Sigmoid colon (tissue), 7 donors: ENCODE data around the gene LPP. TPM values are rescaled to one million over a fixed set of nuclear protein-coding genes. Genes with fewer than 3 reads are reported as not detected.
A peak's percentile ranks its signal among the peaks of the same experiment; 100 is the strongest.

Experiments used
- DNase-seq: peaks from one replicate; pipeline ENCODE4 v3.0.0-alpha.2; 2019
- H3K27ac ChIP-seq, 4 donors: fragments of 200-600 bp; sonication (generic); one replicate each; pipeline ENCODE4 v1.5.1; 2016 to 2019; ENCODE audit warnings: mild to moderate bottlenecking in 1 of 4
- H3K27me3 ChIP-seq, 3 donors: fragments of 200-600 bp; sonication (generic); one replicate each; pipeline ENCODE4 v1.5.1; 2019; ENCODE audit warnings: mild to moderate bottlenecking in 1 of 3
- H3K36me3 ChIP-seq, 4 donors: fragments of 200-600 bp; sonication (generic); one replicate each; pipeline ENCODE4 v1.5.1; 2016 to 2019
- H3K4me1 ChIP-seq, 4 donors: fragments of 200-600 bp; sonication (generic); one replicate each; pipeline ENCODE4 v1.5.1; 2017 to 2019
- H3K4me3 ChIP-seq, 4 donors: fragments of 200-600 bp; sonication (generic); one replicate each; pipeline ENCODE4 v1.5.1; 2017 to 2019; ENCODE audit warnings: mild to moderate bottlenecking in 2 of 4, moderate library complexity in 1 of 4
- H3K9me3 ChIP-seq, 4 donors: fragments of 200-600 bp in 3 of 4; sonication (generic) in 3 of 4; one replicate each; pipeline versions ENCODE4 v1.5.1 to v1.6.1; 2013 to 2019
- EP300 ChIP-seq, 4 donors: sonication (generic); formaldehyde crosslinking; IDR thresholded peaks; one replicate each; pipeline ENCODE4 v1.6.1; 2017; ENCODE audit warnings: antibody characterized with exemption in 4 of 4
- POLR2A ChIP-seq, 2 donors: fragments of 450-650 bp; IDR thresholded peaks; one replicate each; pipeline ENCODE4 v1.6.1; 2016; ENCODE audit warnings: antibody characterized with exemption in 2 of 2, mild to moderate bottlenecking in 2 of 2, moderate library complexity in 2 of 2
- POLR2AphosphoS5 ChIP-seq, 4 donors: sonication (generic); formaldehyde crosslinking; IDR thresholded peaks; one replicate each; pipeline ENCODE4 v1.6.1; 2017; ENCODE audit warnings: antibody characterized with exemption in 4 of 4
- WGBS, 2 donors: extraction: QIAGEN DNeasy Blood & Tissue Kit; methylation state at CpG; one replicate each; pipeline ENCODE4 v1.1.7; 2013; 5-methylcytosine and 5-hydroxymethylcytosine counted together
- intact Hi-C: fragments of 100-400 bp; cut with DNase I; formaldehyde crosslinking; loops from one replicate; pipeline ENCODE4 v1.15.1; 2023
- polyA plus RNA-seq, 3 donors: library from polyadenylated mRNA; stranded (reverse); fragments of 200-250 nt; gene quantifications; one replicate each; pipeline ENCODE4 v1.2.3, GENCODE V29; 2013
- total RNA-seq, 4 donors: library from RNA; depleted of rRNA; stranded (reverse); fragments of >200 nt; gene quantifications; one replicate each; pipeline ENCODE4 v1.1.0, GENCODE V29; 2016
- TF ChIP-seq, protein P1 (sequence below), 4 experiments: fragments of 450-650 bp in 3 of 4; fragments of 200-600 bp in 1 of 4; IDR thresholded peaks; one replicate each; pipeline ENCODE4 v1.5.1; 2016 to 2019; ENCODE audit warnings: antibody characterized with exemption in 4 of 4, mild to moderate bottlenecking in 3 of 4, moderate library complexity in 2 of 4
- donor health status: healthy with polysubstance abuse.
- donor health status: Bipolar disorder and iron deficiency.
- donor health status: healthy.

Gene LPP
- total and polyA plus RNA-seq, 7 donors: 5.3 to 1,773 (median 824) TPM

DNA sequence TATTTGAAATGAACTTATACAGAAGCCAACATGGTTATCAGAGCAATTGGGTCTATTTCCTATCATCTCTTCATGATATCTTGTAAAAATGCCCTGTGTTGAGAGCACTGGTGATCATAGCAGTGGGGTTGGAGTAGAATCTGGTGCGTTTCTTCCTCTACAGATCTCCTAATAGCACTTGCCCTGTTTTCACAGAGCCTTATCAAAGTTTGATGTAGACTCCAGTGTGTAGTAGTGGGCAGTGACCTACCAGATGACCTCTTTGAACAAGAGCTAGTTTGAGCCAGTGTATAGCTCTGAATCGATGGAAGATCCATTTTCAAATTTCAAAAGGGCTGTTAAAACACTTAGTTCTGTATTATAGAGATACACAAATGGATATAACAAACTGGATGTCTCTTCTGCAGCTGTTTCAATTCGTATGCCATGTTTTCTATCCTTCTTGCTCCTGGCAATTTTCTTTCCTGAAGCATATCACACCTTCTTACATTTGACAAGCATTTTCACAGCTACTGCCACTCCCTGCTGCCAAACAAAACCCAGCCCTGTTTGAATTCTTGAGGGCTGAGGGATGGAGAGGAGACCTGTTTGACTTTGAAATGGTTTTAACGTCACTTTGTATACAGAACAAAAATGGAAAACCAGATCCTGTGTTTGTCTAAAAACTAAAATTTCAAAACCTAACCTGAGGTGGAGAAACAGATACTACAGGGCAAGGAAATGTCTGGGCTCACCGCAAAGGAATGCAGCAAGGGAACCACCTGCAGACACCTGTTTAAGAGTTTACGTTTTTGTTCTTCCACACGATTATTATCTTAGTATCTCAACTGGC lies 663.4 kb downstream of the LPP start:
- H3K9me3 ChIP-seq: no peaks in the 10 kb centered on the region
- no peaks in the 10 kb centered on the region for H3K36me3 ChIP-seq
- no peak for DNase-seq
- TF ChIP-seq POLR2A (IDR thresholded peaks at IDR 0.05): no peak
- TF ChIP-seq, protein P1, sequence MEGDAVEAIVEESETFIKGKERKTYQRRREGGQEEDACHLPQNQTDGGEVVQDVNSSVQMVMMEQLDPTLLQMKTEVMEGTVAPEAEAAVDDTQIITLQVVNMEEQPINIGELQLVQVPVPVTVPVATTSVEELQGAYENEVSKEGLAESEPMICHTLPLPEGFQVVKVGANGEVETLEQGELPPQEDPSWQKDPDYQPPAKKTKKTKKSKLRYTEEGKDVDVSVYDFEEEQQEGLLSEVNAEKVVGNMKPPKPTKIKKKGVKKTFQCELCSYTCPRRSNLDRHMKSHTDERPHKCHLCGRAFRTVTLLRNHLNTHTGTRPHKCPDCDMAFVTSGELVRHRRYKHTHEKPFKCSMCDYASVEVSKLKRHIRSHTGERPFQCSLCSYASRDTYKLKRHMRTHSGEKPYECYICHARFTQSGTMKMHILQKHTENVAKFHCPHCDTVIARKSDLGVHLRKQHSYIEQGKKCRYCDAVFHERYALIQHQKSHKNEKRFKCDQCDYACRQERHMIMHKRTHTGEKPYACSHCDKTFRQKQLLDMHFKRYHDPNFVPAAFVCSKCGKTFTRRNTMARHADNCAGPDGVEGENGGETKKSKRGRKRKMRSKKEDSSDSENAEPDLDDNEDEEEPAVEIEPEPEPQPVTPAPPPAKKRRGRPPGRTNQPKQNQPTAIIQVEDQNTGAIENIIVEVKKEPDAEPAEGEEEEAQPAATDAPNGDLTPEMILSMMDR (IDR thresholded peaks at IDR 0.05): no peak
- no peak for TF ChIP-seq POLR2AphosphoS5 (IDR thresholded peaks at IDR 0.05)
- TF ChIP-seq EP300 (IDR thresholded peaks at IDR 0.05): no peak
- WGBS, 2 donors: 33 to 73% methylated on average over 7 of the region's 7 CpGs
- H3K4me3 ChIP-seq: no peak overlapping the region
- intact Hi-C loops: no loop called here
- H3K27me3 ChIP-seq: no peaks in the 10 kb centered on the region
- H3K4me1 ChIP-seq: peaks cover 0 to 63% (median 36%) of the 10 kb centered on the region in 4 donors
- H3K27ac ChIP-seq: no peak overlapping the region

DNA sequence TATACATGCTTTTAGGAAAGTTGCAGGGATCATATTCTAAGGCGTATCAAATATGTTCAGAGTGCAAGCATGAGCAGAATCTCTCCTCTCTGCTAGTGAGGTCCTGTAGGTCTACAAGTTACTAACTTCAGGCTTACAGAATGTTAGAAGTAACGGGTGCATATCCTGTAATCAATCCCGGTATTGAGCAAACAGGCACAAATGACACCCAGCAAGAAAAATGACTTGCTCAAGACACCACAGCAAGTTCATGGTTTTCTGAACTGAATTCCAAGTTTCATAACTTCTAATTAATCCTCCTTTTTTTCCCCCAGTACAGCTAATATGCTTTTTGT lies 663.9 kb downstream of the LPP start:
- 35 to 75% methylated on average over 3 of the region's 3 CpGs for WGBS, 2 donors
- TF ChIP-seq POLR2AphosphoS5 (IDR thresholded peaks at IDR 0.05): no peak
- no peak for TF ChIP-seq EP300 (IDR thresholded peaks at IDR 0.05)
- peaks cover 0 to 69% (median 39%) of the 10 kb centered on the region in 4 donors for H3K4me1 ChIP-seq
- H3K27me3 ChIP-seq: no peaks in the 10 kb centered on the region
- H3K36me3 ChIP-seq: no peaks in the 10 kb centered on the region
- no peak overlapping the region for H3K27ac ChIP-seq
- H3K9me3 ChIP-seq: no peaks in the 10 kb centered on the region
- H3K4me3 ChIP-seq: no peak overlapping the region
- intact Hi-C loops: no loop called here
- no peak for DNase-seq

DNA sequence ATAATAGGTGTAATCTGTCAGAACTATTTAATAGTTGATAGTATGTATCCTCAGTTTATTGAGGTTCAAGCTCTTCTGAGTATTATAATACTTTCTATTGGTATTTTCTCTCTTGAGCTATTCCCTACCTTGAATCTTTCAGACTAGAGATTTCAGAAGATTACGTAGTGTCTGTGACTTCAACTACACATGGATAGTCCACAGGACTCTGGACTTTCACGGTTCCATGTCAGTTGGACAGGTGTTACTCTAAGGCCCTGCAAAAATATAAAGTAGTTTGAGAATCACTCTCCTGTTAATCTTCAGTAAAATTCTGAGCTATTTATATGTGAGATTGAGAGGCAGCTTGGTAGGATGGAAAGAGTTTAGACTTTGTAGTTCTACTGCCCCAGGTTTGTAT lies 664.3 kb downstream of the LPP start:
- DNase-seq: no peak

DNA sequence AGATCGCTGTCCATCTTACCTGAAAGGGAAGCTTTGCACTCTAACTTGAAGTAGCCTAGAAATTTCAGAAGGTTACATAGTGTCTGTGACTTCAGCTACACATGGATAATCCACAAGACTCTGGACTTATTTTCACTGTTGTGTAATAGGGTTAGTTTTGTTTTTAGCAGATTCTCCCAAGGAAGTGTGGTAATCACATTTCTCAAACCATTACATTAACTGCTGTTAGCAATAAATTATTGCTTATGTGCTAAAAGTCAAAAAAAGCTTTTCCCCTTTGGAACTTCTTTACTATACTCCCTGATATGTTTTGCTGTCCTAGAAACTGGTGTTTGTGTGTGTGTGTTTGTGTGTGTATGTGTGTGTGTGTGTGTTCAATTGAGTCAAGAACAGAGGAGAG lies 666.0 kb downstream of the LPP start:
- DNase-seq: no peak
- intact Hi-C loops: no loop called here
- Histone ChIP-seq H3K9me3 (no peaks in the 10 kb centered on the region), H3K27me3 (no peaks in the 10 kb centered on the region), H3K4me1 (peaks cover 0 to 75% (median 57%) of the 10 kb centered on the region in 4 donors), H3K36me3 (no peaks in the 10 kb centered on the region), H3K27ac (peak overlapping the region in 3 of 4 donors; percentile 37 to 47 (median 45)), H3K4me3 (no peak overlapping the region)
- TF ChIP-seq POLR2A (IDR thresholded peaks at IDR 0.05) (no peak), POLR2AphosphoS5 (IDR thresholded peaks at IDR 0.05) (peak in 3 of 4 donors; percentile 31 to 63 (median 35))
- WGBS, 2 donors: 97 to 100% methylated on average over 1 of the region's 1 CpG

More for the DNA sequence above, 664.3 kb downstream of the LPP start:
- H3K36me3 ChIP-seq: no peaks in the 10 kb centered on the region
- no peak overlapping the region for H3K27ac ChIP-seq
- H3K4me1 ChIP-seq: peaks cover 0 to 73% (median 42%) of the 10 kb centered on the region in 4 donors
- intact Hi-C loops: no loop called here
- no peaks in the 10 kb centered on the region for H3K9me3 ChIP-seq
- H3K27me3 ChIP-seq: no peaks in the 10 kb centered on the region
- no peak overlapping the region for H3K4me3 ChIP-seq
- TF ChIP-seq EP300 (IDR thresholded peaks at IDR 0.05): no peak
- TF ChIP-seq POLR2A (IDR thresholded peaks at IDR 0.05): no peak
- TF ChIP-seq, protein P1 (IDR thresholded peaks at IDR 0.05): no peak
- 88 to 93% methylated on average over 2 of the region's 2 CpGs for WGBS, 2 donors

DNA sequence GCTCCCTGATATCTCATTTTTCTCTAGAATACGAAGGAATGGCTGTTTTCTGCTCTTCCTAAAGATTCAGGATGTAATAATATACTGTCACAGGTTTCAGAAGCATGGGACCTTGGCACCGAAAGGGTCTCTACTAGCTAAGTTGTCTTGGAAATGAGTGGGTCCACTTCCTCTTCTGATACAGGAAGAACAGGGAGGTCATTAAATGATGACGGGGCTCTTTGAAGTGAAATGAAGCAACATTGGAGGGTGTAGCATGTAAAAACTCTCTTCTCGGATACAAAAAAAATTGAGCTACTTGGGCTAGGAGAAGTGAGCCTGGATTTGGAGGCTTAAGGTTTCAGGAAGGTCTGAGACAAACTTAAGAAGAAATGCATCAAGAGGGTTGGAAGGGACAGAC lies 668.0 kb downstream of the LPP start:
- WGBS, 2 donors: 88 to 91% methylated on average over 4 of the region's 4 CpGs
- Histone ChIP-seq H3K27me3 (no peaks in the 10 kb centered on the region), H3K4me1 (peaks cover 0 to 90% (median 72%) of the 10 kb centered on the region in 4 donors), H3K9me3 (no peaks in the 10 kb centered on the region), H3K27ac (peak overlapping the region in 1 of 4 donors; percentile 20), H3K36me3 (no peaks in the 10 kb centered on the region), H3K4me3 (no peak overlapping the region)
- no peak for DNase-seq
- intact Hi-C loops: no loop called here
- no peak for TF ChIP-seq POLR2A (IDR thresholded peaks at IDR 0.05)
- TF ChIP-seq POLR2AphosphoS5 (IDR thresholded peaks at IDR 0.05): peak in 1 of 4 donors; percentile 14

DNA sequence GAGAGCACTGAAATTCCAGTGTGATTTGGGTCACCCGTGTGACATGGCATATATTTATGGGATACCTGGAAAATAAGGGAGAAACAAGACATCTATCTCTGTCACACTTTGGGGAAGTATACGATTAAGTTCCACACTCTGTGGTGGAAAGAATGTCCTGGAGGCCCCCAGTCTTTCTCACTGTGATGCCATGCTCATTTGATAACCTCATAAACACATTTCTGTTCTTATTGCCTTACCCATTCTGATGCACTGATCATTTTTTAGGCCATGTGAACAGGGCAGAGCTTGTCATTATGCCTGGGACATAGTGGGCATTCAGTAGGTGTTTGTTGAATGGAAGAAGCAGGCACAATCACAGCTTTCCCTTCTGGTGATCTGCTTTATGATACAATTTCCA lies 668.5 kb downstream of the LPP start:
- intact Hi-C loops: no loop called here
- TF ChIP-seq POLR2A (IDR thresholded peaks at IDR 0.05) (no peak), POLR2AphosphoS5 (IDR thresholded peaks at IDR 0.05) (no peak), EP300 (IDR thresholded peaks at IDR 0.05) (no peak)
- TF ChIP-seq, protein P1 (IDR thresholded peaks at IDR 0.05): no peak
- Histone ChIP-seq H3K4me3 (no peak overlapping the region), H3K36me3 (no peaks in the 10 kb centered on the region), H3K27me3 (no peaks in the 10 kb centered on the region), H3K4me1 (peaks cover 0 to 93% (median 76%) of the 10 kb centered on the region in 4 donors), H3K27ac (peak overlapping the region in 1 of 4 donors; percentile 20), H3K9me3 (no peaks in the 10 kb centered on the region)
- 89 to 91% methylated on average over 2 of the region's 2 CpGs for WGBS, 2 donors
- no peak for DNase-seq
